GM12878 (cell line): Measurements from ENCODE around the gene BET1. TPM values are rescaled to one million over a fixed set of nuclear protein-coding genes. Genes with fewer than 3 reads are reported as not detected.

Experiments
- ATF3 ChIP-seq: IDR thresholded peaks from 2 replicates; pipeline ENCODE4 v1.6.1; 2011; ENCODE audit warnings: low read depth, mild to moderate bottlenecking, low read length, moderate library complexity, borderline replicate concordance; ENCODE audit errors: extremely low read depth
- ATF7 ChIP-seq: fragments of 450-650 bp; IDR thresholded peaks from 2 replicates; pipeline ENCODE4 v1.6.1; 2016; ENCODE audit warnings: low read depth, mild to moderate bottlenecking
- BHLHE40 ChIP-seq, 2 experiments: fragments of 450-650 bp in 1 of 2; IDR thresholded peaks; 2 replicates each; pipeline ENCODE4 v1.6.1; 2011 to 2017; ENCODE audit warnings: low read depth in 2 of 2, borderline replicate concordance in 1 of 2, improper control_type of control experiment in 1 of 2, low read length in 1 of 2, mild to moderate bottlenecking in 1 of 2
- CHD2 ChIP-seq: IDR thresholded peaks from 2 replicates; pipeline ENCODE4 v1.6.1; 2011; ENCODE audit warnings: low read depth, low read length, improper control_type of control experiment, borderline replicate concordance
- CHD4 ChIP-seq: fragments of 200-600 bp; sonication (generic); IDR thresholded peaks from 2 replicates; pipeline ENCODE4 v1.6.1; 2016; ENCODE audit warnings: mild to moderate bottlenecking
- CREM ChIP-seq: IDR thresholded peaks from 2 replicates; pipeline ENCODE4 v1.6.1; 2014; ENCODE audit warnings: antibody characterized with exemption, low read depth
- IKZF1 ChIP-seq: fragments of 450-650 bp; conservative IDR thresholded peaks from 2 replicates; pipeline ENCODE4 v1.6.1; 2017; ENCODE audit warnings: antibody characterized with exemption, mild to moderate bottlenecking
- KAT2A ChIP-seq: conservative IDR thresholded peaks from 2 replicates; pipeline ENCODE4 v1.6.1; 2011; ENCODE audit warnings: low read depth, low read length; ENCODE audit not compliant: control insufficient read depth
- KLF5 ChIP-seq: fragments of 450-650 bp; IDR thresholded peaks from 2 replicates; pipeline ENCODE4 v1.6.1; 2014; ENCODE audit warnings: mild to moderate bottlenecking; ENCODE audit not compliant: partially characterized antibody
- NFYB ChIP-seq: IDR thresholded peaks from 2 replicates; pipeline ENCODE4 v1.6.1; 2011; ENCODE audit warnings: low read depth, mild to moderate bottlenecking, low read length, improper control_type of control experiment, moderate library complexity; ENCODE audit not compliant: insufficient read depth
- NR2C1 ChIP-seq: fragments of 450-650 bp; IDR thresholded peaks from 2 replicates; pipeline ENCODE4 v1.6.1; 2017; ENCODE audit warnings: antibody characterized with exemption, mild to moderate bottlenecking, moderate library complexity
- PML ChIP-seq: IDR thresholded peaks from 2 replicates; pipeline ENCODE4 v1.6.1; 2012; ENCODE audit warnings: low read length, inconsistent platforms
- POLR2A ChIP-seq: IDR thresholded peaks from 2 replicates; pipeline ENCODE4 v1.6.1; 2011; ENCODE audit warnings: low read depth, mild to moderate bottlenecking, low read length
- POLR2AphosphoS2 ChIP-seq: IDR thresholded peaks from 2 replicates; pipeline ENCODE4 v1.6.1; 2011; ENCODE audit warnings: low read depth, mild to moderate bottlenecking, low read length, improper control_type of control experiment, moderate library complexity
- POLR2AphosphoS5 ChIP-seq: IDR thresholded peaks from 2 replicates; pipeline ENCODE4 v1.6.1; 2011; ENCODE audit warnings: mild to moderate bottlenecking, low read length, inconsistent platforms
- POU2F2 ChIP-seq: IDR thresholded peaks from 3 replicates; pipeline ENCODE4 v1.6.1; 2011; ENCODE audit warnings: low read depth, mild to moderate bottlenecking, low read length, borderline replicate concordance
- RB1 ChIP-seq: fragments of 450-650 bp; formaldehyde crosslinking; IDR thresholded peaks from 2 replicates; pipeline ENCODE4 v1.6.1; 2017; ENCODE audit warnings: mild to moderate bottlenecking, borderline replicate concordance
- RBBP5 ChIP-seq: fragments of 200-600 bp; sonication (generic); conservative IDR thresholded peaks from 2 replicates; pipeline ENCODE4 v1.6.1; 2016
- RELA ChIP-seq: fragments of 450-650 bp; IDR thresholded peaks from 2 replicates; pipeline ENCODE4 v1.8.0; 2014; ENCODE audit warnings: borderline replicate concordance; ENCODE audit not compliant: partially characterized antibody
- RFX5 ChIP-seq: IDR thresholded peaks from 2 replicates; pipeline ENCODE4 v1.6.1; 2011; ENCODE audit warnings: low read depth, low read length, improper control_type of control experiment
- RUNX3 ChIP-seq: IDR thresholded peaks from 2 replicates; pipeline ENCODE4 v1.6.1; 2012; ENCODE audit warnings: low read length, inconsistent platforms
- SMARCA5 ChIP-seq: fragments of 450-650 bp; IDR thresholded peaks from 2 replicates; pipeline ENCODE4 v1.6.1; 2017; ENCODE audit warnings: mild to moderate bottlenecking
- SP1 ChIP-seq: IDR thresholded peaks from one replicate; pipeline ENCODE4 v1.6.1; 2011; ENCODE audit warnings: low read depth, low read length
- SUPT20H ChIP-seq: IDR thresholded peaks from 2 replicates; pipeline ENCODE4 v1.6.1; 2011; ENCODE audit warnings: low read depth, mild to moderate bottlenecking, low read length, moderate library complexity, borderline replicate concordance; ENCODE audit not compliant: control insufficient read depth
- SUZ12 ChIP-seq: fragments of 200-600 bp; sonication (generic); IDR thresholded peaks from one replicate; pipeline ENCODE4 v1.6.1; 2018; ENCODE audit warnings: antibody characterized with exemption, mild to moderate bottlenecking; ENCODE audit not compliant: unreplicated experiment
- TAF1 ChIP-seq: IDR thresholded peaks from 2 replicates; pipeline ENCODE4 v1.6.1; 2011; ENCODE audit warnings: mild to moderate bottlenecking, low read depth, low read length, borderline replicate concordance
- TARDBP ChIP-seq: IDR thresholded peaks from 2 replicates; pipeline ENCODE4 v1.6.1; 2016; ENCODE audit warnings: borderline replicate concordance
- TCF12 ChIP-seq: IDR thresholded peaks from 2 replicates; pipeline ENCODE4 v1.6.1; 2011; ENCODE audit warnings: low read depth, mild to moderate bottlenecking, low read length
- YY1 ChIP-seq: IDR thresholded peaks from 2 replicates; pipeline ENCODE4 v1.6.1; 2011; ENCODE audit warnings: low read depth, mild to moderate bottlenecking, low read length
- ZBED1 ChIP-seq: IDR thresholded peaks from 2 replicates; pipeline ENCODE4 v1.6.1; 2016; ENCODE audit warnings: borderline replicate concordance
- polyA plus RNA-seq, 11 experiments: library from polyadenylated mRNA; depleted of rRNA in 4 of 11; unstranded in 6 of 11; stranded (reverse) in 5 of 11; fragments of >200 nt; fragmentation: Nextera tagmentation in 4 of 11; fragmentation: Illumina TruSeq in 1 of 11; extraction: Ambion mirVana in 4 of 11; extraction: Trizol in 1 of 11; gene quantifications; 1 replicate in 1 of 11; 2 replicates in 10 of 11; pipeline versions ENCODE4 v1.2.1 to v1.2.3, GENCODE V29; 2011 to 2016; ENCODE audit warnings: inconsistent platforms in 2 of 11, missing spikeins in 2 of 11, low read depth in 1 of 11
- total RNA-seq, 4 experiments: library from RNA; depleted of rRNA in 3 of 4; stranded (reverse); fragments of >200 nt in 3 of 4; fragmentation: Illumina TruSeq in 1 of 4; extraction: Trizol in 1 of 4; gene quantifications; 2 replicates each; pipeline versions ENCODE4 v1.2.1 to v1.2.3, GENCODE V29; 2013 to 2021
- TF ChIP-seq, protein P1 (sequence below): fragments of 450-650 bp; IDR thresholded peaks from 2 replicates; pipeline ENCODE4 v1.6.1; 2017; ENCODE audit warnings: low read depth, mild to moderate bottlenecking, moderate library complexity

BET1 gene
- total and polyA plus RNA-seq, 10 of the 15 experiments (the other 5 are each of a cell fraction or from before 2014, with no cell fraction given): 12.5 to 99.5 (median 28.4) TPM

DNA sequence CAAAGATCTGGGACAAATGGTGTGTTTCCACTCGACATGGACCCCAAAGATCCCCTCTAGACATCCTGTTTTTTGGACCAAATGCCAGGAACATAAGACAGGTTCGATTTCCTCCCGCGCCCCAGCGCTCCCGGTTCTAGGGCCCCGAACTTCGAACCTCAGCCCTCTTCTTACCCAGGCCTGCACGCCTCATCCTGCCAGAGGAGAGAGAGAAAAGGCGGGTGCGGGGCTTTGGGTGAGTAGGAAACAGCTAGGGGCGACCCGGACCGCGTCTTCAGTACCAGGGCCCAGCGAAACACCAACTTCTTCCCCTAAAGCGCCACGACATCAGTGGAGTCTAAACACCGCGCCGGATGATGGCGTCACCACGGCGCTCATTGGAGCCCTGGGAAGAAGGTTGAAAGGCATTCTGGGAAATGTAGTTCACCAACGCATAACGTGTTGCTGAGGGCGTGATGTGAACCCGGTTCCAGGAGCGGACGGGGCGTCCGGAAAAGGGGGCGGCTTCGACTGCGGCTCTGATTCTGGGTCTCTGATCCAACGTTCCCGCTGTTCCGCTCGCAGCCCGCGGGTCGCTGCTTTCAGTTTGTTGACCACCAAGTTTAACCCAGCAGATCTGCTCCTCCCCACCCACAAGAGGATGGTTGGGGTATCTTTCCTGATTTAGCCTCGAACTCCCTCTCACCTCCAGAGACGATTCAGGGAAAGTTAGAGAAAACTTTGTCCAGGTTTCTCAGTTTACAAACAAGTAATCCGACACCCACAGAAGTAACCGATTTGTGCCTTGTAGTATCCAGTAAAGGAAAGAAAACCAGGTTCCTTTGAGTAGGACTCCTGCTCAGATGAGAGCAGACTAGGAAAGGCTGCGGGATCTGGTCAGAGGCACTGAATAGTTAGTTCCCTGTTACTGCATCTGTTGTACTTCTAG lies at the start of gene BET1 (continued):
- TF ChIP-seq NR2C1 (peak; percentile 48; the same call in 1 of the 2 replicates), RFX5 (peak; percentile 70; the same call in 1 of the 2 replicates), TARDBP (peak; percentile 80), CHD4 (no peak), RUNX3 (peak; percentile 45), NFYB (peak; percentile 86), IKZF1 (peak; percentile 93), POLR2AphosphoS2 (peak; percentile 41; the same call in 1 of the 2 replicates), POLR2AphosphoS5 (peak; percentile 80), KLF5 (peak; percentile 38), BHLHE40 (IDR thresholded peaks at IDR 0.05; ENCODE audit: borderline replicate concordance in 1 of 2, low read depth in 2 of 2, low read length in 1 of 2) (peak in 1 of 2 experiments; percentile 34; a peak in 1 of 4 replicates), ATF7 (peak; percentile 80; the same call in 1 of the 2 replicates), ZBED1 (0 out of 2 replicates have a peak, but pooled peaks have one; percentile 16), RBBP5 (no peak), KAT2A (no peak), RELA (peak; percentile 53), POU2F2 (peak; percentile 76; the same call in 1 of the 3 replicates), TCF12 (peak; percentile 42; the same call in 1 of the 2 replicates), POLR2A (peak; percentile 86), SUPT20H (no peak), SMARCA5 (no peak), CHD2 (peak; percentile 76; the same call in 1 of the 2 replicates), RB1 (peak; percentile 75; the same call in 1 of the 2 replicates), SUZ12 (no peak), ATF3 (peak; percentile 89; the same call in 1 of the 2 replicates), YY1 (peak; percentile 83), TAF1 (peak; percentile 46; the same call in 1 of the 2 replicates), SP1 (peak; percentile 78), PML (peak; percentile 82; the same call in 1 of the 2 replicates), CREM (peak; percentile 100)
- TF ChIP-seq, protein P1, sequence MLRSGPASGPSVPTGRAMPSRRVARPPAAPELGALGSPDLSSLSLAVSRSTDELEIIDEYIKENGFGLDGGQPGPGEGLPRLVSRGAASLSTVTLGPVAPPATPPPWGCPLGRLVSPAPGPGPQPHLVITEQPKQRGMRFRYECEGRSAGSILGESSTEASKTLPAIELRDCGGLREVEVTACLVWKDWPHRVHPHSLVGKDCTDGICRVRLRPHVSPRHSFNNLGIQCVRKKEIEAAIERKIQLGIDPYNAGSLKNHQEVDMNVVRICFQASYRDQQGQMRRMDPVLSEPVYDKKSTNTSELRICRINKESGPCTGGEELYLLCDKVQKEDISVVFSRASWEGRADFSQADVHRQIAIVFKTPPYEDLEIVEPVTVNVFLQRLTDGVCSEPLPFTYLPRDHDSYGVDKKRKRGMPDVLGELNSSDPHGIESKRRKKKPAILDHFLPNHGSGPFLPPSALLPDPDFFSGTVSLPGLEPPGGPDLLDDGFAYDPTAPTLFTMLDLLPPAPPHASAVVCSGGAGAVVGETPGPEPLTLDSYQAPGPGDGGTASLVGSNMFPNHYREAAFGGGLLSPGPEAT: peak; percentile 82
